ENCODE measurements around the gene YWHAE. TPM values are rescaled to one million over a fixed set of nuclear protein-coding genes. Genes with fewer than 3 reads are reported as not detected.

YWHAE gene
- total and polyA plus RNA-seq, 2 of the 4 experiments (the other 2 are of a cell fraction), result 358 to 774 TPM

DNA sequence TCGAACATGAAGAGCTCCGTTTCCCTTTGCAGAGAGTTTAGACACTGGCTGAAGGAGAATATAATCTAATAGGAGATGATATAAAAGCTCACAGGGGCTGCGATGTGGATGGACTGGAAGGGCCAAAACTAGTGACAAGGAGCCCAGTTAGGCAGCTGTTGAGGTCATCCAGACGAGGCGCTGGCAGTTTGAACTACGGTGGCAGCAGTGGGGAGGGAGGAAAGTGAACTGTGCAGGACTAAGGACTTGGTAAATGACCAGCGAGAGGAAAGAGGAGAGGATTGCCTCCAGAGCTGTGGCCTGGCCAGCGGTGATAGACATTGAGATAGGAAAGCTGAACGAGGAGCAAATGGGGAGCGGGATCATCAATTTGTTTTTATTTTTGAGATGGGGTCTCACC, 14.6 kb upstream of the YWHAE start:
- Histone ChIP-seq H3K23ac (ENCODE audit: low read depth, low read length) (no peak overlapping the region), H3K4me1 (ENCODE audit: control insufficient read depth, insufficient read depth, low read length) (peaks cover 1% of the 10 kb centered on the region; the same call in 1 of the 2 replicates), H3K14ac (replicated peaks; ENCODE audit: low read depth, low read length) (no peak overlapping the region), H3K4ac (ENCODE audit: low read depth, low read length) (no peak overlapping the region), H4K8ac (ENCODE audit: low read depth in 2 of 2, low read length in 2 of 2) (no peak overlapping the region), H2BK5ac (ENCODE audit: low read depth, low read length, poor library complexity, severe bottlenecking) (no peak overlapping the region), H2AK9ac (replicated peaks; ENCODE audit: low read depth, low read length, poor library complexity) (peak overlapping the region; percentile 2), H3K56ac (ENCODE audit: extremely low read depth, insufficient read depth, low read length) (no peak overlapping the region), H2BK120ac (ENCODE audit: low read depth, low read length) (no peak overlapping the region), H4K5ac (ENCODE audit: low read depth, low read length) (no peak overlapping the region), H3K9ac (ENCODE audit: low read depth, low read length) (no peak overlapping the region), H3K4me3 (ENCODE audit: insufficient read depth, low read depth, low read length) (no peak overlapping the region), H4K20me1 (ENCODE audit: insufficient read depth, low read length) (peaks cover 12% of the 10 kb centered on the region), H3K9me1 (ENCODE audit: insufficient read depth, low read length) (peaks cover 4% of the 10 kb centered on the region; the same call in 1 of the 2 replicates), H3K27ac (ENCODE audit: insufficient read depth, low read length) (no peak overlapping the region), H2AFZ (replicated peaks; ENCODE audit: low read length, poor library complexity) (no peak overlapping the region), H3K18ac (ENCODE audit: low read depth, low read length) (no peak overlapping the region), H3K9me3 (ENCODE audit: control insufficient read depth, insufficient read depth, low read length) (no peaks in the 10 kb centered on the region), H2BK20ac (ENCODE audit: low read depth, low read length) (no peak overlapping the region), H3K36me3 (ENCODE audit: control insufficient read depth, insufficient read depth, low read length) (peaks cover 5% of the 10 kb centered on the region; the same call in 1 of the 2 replicates), H3K4me2 (ENCODE audit: low read depth, low read length) (no peak overlapping the region), H4K91ac (ENCODE audit: insufficient read depth, low read depth, low read length) (no peak overlapping the region), H3K27me3 (ENCODE audit: control insufficient read depth, insufficient read depth, low read length) (no peaks in the 10 kb centered on the region), H2BK15ac (ENCODE audit: low read depth, low read length) (no peak overlapping the region), H3K79me1 (ENCODE audit: low read depth in 1 of 2, low read length in 2 of 2) (peaks cover 0 to 47% of the 10 kb centered on the region in 2 experiments; a peak in 3 of 4 replicates), H2AK5ac (ENCODE audit: low read depth, low read length) (no peak overlapping the region)
- intact Hi-C loops (cut with micrococcal nuclease), result no loop called here
- 70% methylated on average over 8 of the region's 10 CpGs; no CpG with 5 or more reads in 1 of the 2 experiments for WGBS, 2 experiments (ENCODE audit: extremely low coverage in 2 of 2, insufficient read length in 1 of 2)
- ChIA-PET CTCF (no interaction called here), POLR2A (ENCODE audit: unreplicated experiment) (no interaction called here)
- ATAC-seq (ENCODE audit: low read depth) (no peak), DNase-seq (no peak)
- no peak for TF ChIP-seq CEBPB (IDR thresholded peaks at IDR 0.05; ENCODE audit: low read depth, low read length)
- no peak for TF ChIP-seq BHLHE40 (IDR thresholded peaks at IDR 0.05; ENCODE audit: low read depth, low read length)
- TF ChIP-seq, protein P1, sequence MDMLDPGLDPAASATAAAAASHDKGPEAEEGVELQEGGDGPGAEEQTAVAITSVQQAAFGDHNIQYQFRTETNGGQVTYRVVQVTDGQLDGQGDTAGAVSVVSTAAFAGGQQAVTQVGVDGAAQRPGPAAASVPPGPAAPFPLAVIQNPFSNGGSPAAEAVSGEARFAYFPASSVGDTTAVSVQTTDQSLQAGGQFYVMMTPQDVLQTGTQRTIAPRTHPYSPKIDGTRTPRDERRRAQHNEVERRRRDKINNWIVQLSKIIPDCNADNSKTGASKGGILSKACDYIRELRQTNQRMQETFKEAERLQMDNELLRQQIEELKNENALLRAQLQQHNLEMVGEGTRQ (IDR thresholded peaks at IDR 0.05; ENCODE audit: low read depth, low read length), result no peak
- TF ChIP-seq FOS (IDR thresholded peaks at IDR 0.05; ENCODE audit: low read depth, low read length), result no peak
- TF ChIP-seq MAZ (IDR thresholded peaks at IDR 0.05; ENCODE audit: borderline replicate concordance, low read depth, low read length), result no peak
- in situ Hi-C loops (cut with MboI; ENCODE audit: low sequenced_read_pairs), result no loop called here
- no TSS peak for BruUV-seq (replicated peaks)
- dilution Hi-C loops (cut with HindIII; ENCODE audit: low sequenced_read_pairs, unreplicated experiment), result no loop called here
